ENCODE measurements around the gene USP8. TPM values are rescaled to one million over a fixed set of nuclear protein-coding genes. Genes with fewer than 3 reads are reported as not detected.

USP8 gene
- total and polyA plus RNA-seq, 2 of the 4 experiments (the other 2 are of a cell fraction): 25.4 to 52.2 TPM

DNA sequence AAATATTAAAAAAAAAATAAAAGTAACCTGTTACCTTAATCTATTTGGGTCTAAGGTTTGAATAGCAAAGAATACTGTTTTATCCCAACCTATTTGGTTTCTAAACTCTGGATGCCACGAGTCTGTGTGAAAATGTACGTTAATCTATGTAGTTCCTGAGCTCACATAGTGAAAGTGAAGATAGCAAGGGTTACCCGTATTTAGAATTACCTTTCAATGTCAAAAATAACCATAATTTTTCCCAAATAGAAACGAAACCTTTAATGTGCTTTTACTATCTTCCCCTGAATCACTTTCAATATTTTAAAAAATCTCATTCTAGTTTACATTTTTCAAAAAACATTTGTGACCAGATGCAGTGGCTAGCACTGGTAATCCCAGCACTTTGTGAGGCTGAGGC lies 128.0 kb downstream of the USP8 start:
- in situ Hi-C loops (cut with MboI; ENCODE audit: low sequenced_read_pairs): no loop called here
- no CpG with 5 or more reads among the region's 4 CpGs for WGBS, 2 experiments (ENCODE audit: extremely low coverage in 2 of 2, insufficient read length in 1 of 2)
- BruUV-seq (replicated peaks): no TSS peak

More for the DNA sequence above, 128.0 kb downstream of the USP8 start:
- no peak overlapping the region for H2BK20ac ChIP-seq (ENCODE audit: low read depth, low read length)
- no peak overlapping the region for H2BK5ac ChIP-seq (ENCODE audit: low read depth, low read length, poor library complexity, severe bottlenecking)
- H2BK15ac ChIP-seq (ENCODE audit: low read depth, low read length): no peak overlapping the region
- no peak overlapping the region for H3K4me3 ChIP-seq (ENCODE audit: insufficient read depth, low read depth, low read length)
- H2AFZ ChIP-seq (replicated peaks; ENCODE audit: low read length, poor library complexity): no peak overlapping the region
- H3K23ac ChIP-seq (ENCODE audit: low read depth, low read length): no peak overlapping the region
- no peaks in the 10 kb centered on the region for H3K79me1 ChIP-seq (ENCODE audit: low read depth in 1 of 2, low read length in 2 of 2)
- H2AK5ac ChIP-seq (ENCODE audit: low read depth, low read length): no peak overlapping the region
- no peaks in the 10 kb centered on the region for H3K36me3 ChIP-seq (ENCODE audit: control insufficient read depth, insufficient read depth, low read length)
- no peaks in the 10 kb centered on the region for H4K20me1 ChIP-seq (ENCODE audit: insufficient read depth, low read length)
- no peak overlapping the region for H3K56ac ChIP-seq (ENCODE audit: extremely low read depth, insufficient read depth, low read length)
- peaks cover 3% of the 10 kb centered on the region; the same call in 1 of the 2 replicates for H3K9me1 ChIP-seq (ENCODE audit: insufficient read depth, low read length)
- H2BK120ac ChIP-seq (ENCODE audit: low read depth, low read length): no peak overlapping the region
- no peak overlapping the region for H3K18ac ChIP-seq (ENCODE audit: low read depth, low read length)
- TF ChIP-seq MAFK (IDR thresholded peaks at IDR 0.05; ENCODE audit: low read depth, low read length): no peak
- no peak for TF ChIP-seq BHLHE40 (IDR thresholded peaks at IDR 0.05; ENCODE audit: low read depth, low read length)
- no peak for TF ChIP-seq NFE2L2 (IDR thresholded peaks at IDR 0.05; ENCODE audit: low read depth, low read length)
- H3K14ac ChIP-seq (replicated peaks; ENCODE audit: low read depth, low read length): no peak overlapping the region
- no peaks in the 10 kb centered on the region for H3K9me3 ChIP-seq (ENCODE audit: control insufficient read depth, insufficient read depth, low read length)
- H3K4me2 ChIP-seq (ENCODE audit: low read depth, low read length): no peak overlapping the region
- no peak overlapping the region for H4K5ac ChIP-seq (ENCODE audit: low read depth, low read length)
- no peak overlapping the region for H4K91ac ChIP-seq (ENCODE audit: insufficient read depth, low read depth, low read length)
- ChIA-PET CTCF (interaction anchor here (0.6 kb wide), 1 partner anchor 19 kb away, joined by 8 read pairs; no protein-coding TSS in a partner anchor), POLR2A (ENCODE audit: unreplicated experiment) (no interaction called here)
- no peaks in the 10 kb centered on the region for H3K27me3 ChIP-seq (ENCODE audit: control insufficient read depth, insufficient read depth, low read length)
- H3K4ac ChIP-seq (ENCODE audit: low read depth, low read length): no peak overlapping the region
- H3K9ac ChIP-seq (ENCODE audit: low read depth, low read length): no peak overlapping the region
- no peak overlapping the region for H3K27ac ChIP-seq (ENCODE audit: insufficient read depth, low read length)
- dilution Hi-C loops (cut with HindIII; ENCODE audit: low sequenced_read_pairs, unreplicated experiment) (no loop called here), intact Hi-C loops (cut with micrococcal nuclease) (no loop called here)
- no peak overlapping the region for H2AK9ac ChIP-seq (replicated peaks; ENCODE audit: low read depth, low read length, poor library complexity)
- DNase-seq (no peak), ATAC-seq (ENCODE audit: low read depth) (no peak)
- H4K8ac ChIP-seq (ENCODE audit: low read depth in 2 of 2, low read length in 2 of 2): no peak overlapping the region
- no peaks in the 10 kb centered on the region for H3K4me1 ChIP-seq (ENCODE audit: control insufficient read depth, insufficient read depth, low read length)
